ENCODE results near the gene CHCHD3.

DNA sequence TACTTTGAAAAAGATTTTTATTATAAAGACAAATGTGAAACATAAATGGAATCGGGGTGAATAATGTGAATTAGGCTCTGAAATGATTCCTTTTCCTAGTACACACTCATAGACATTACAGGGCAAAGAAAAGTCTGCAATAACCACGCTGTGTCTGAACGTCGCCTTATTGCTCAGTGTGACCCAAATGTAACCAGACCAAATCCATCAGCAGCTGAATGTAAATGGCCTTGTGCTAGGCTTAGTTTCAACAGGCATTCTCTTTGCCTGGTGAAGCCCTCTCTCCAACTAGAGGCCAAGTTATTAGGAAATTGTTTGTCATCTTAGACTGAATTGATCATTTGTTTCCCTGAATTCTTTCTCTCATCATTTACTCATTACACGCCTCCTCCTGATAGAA is 225.5 kb downstream of the CHCHD3 start:
- TF ChIP-seq YY1 (IDR thresholded peaks at IDR 0.05; ENCODE audit: insufficient read depth, insufficient read length) (no peak), ZNF274 (IDR thresholded peaks at IDR 0.05; ENCODE audit: low read depth, low read length) (no peak)

Measured in NT2/D1 (cell line).